Peyer's patch (tissue), 4 donors: Measurements from ENCODE around the gene TAS2R14.

Experiments
- CTCF ChIP-seq, 6 experiments: fragments of 450-650 bp in 4 of 6; fragments of 200-600 bp in 2 of 6; sonication (generic) in 1 of 6; IDR thresholded peaks; one replicate each; pipeline ENCODE4 v1.5.1; 2017 to 2019; ENCODE audit warnings: antibody characterized with exemption in 6 of 6, mild to moderate bottlenecking in 3 of 6, moderate library complexity in 1 of 6
- POLR2A ChIP-seq, 2 donors: fragments of 450-650 bp; IDR thresholded peaks; one replicate each; pipeline ENCODE4 v1.5.1; 2017; ENCODE audit warnings: antibody characterized with exemption in 2 of 2, mild to moderate bottlenecking in 2 of 2, moderate library complexity in 2 of 2

GRCh38 chr12:10910380-10910779 is 28.7 kb downstream of the TAS2R14 start:
- TF ChIP-seq CTCF (IDR thresholded peaks at IDR 0.05) (no peak), POLR2A (IDR thresholded peaks at IDR 0.05) (no peak)
